SK-N-SH treated with all-trans-retinoic acid at 6 μM for 48 hours (cell line): Measurements from ENCODE around the gene NALCN.

ENCODE experiments used
- PATZ1 ChIP-seq: fragments of 250-450 bp; sonication (Bioruptor Pico); IDR thresholded peaks from 2 replicates; pipeline ENCODE4 v1.8.0; 2020; ENCODE audit warnings: mild to moderate bottlenecking, moderate library complexity, borderline replicate concordance
- PPARA ChIP-seq: fragments of 250-450 bp; sonication (Bioruptor Pico); IDR thresholded peaks from 2 replicates; pipeline ENCODE4 v1.5.0; 2020; ENCODE audit warnings: mild to moderate bottlenecking, borderline replicate concordance
- TCF4 ChIP-seq: fragments of 250-450 bp; sonication (Bioruptor Pico); IDR thresholded peaks from 2 replicates; pipeline ENCODE4 v1.8.0; 2021; ENCODE audit warnings: mild to moderate bottlenecking, moderate library complexity, borderline replicate concordance

DNA sequence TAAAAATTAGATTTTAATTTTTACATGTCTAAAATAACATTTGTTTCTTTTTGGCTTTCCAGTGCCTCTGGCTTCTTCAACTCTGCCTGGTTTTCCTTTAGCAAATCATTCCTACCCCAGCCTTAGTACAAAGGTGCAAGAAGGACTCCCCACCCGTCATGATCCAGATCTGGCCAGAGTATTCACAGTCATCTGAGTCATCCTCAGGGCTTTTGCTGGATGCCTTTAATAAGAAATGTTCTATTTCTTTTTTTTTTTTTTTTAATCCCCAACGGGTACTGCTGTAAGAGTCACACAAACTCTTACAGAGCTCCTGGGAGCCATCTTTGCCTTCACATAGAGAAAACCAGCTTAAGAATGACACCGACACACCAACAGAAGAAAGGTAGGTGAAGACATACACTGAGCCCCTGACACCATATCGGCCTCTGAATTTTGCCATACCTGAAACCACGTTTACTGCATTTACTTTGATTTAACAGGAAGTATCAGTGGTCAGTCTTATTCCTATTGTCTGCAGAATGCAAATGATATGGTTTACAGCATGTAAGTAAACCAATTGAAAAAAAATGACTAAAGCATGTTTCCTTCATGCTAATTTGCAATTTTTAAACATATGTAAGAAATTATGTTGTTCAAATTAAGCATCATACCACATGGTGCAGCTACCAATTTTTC is 184.4 kb downstream of the NALCN start:
- TF ChIP-seq PPARA (no peak), PATZ1 (CRISPR knock-in tag) (no peak), TCF4 (CRISPR knock-in tag) (no peak)
